Measurements from ENCODE around the gene FGD6. TPM values are rescaled to one million over a fixed set of nuclear protein-coding genes. Genes with fewer than 3 reads are reported as not detected.
A peak's percentile ranks its signal among the peaks of the same experiment; 100 is the strongest.
"Not testable (repeated sequence)": the region's sequence is repeated elsewhere in the genome, so short reads cannot be mapped to it uniquely, and the experiment has no call there.

Gene FGD6
- total RNA-seq, 1 donor from 2014 or later: 14.1 TPM

GRCh38 chr12:95205016-95205624 lies 12.1 kb downstream of the FGD6 start:
- no peak for DNase-seq

- DNase-seq: no peak
Observed at GRCh38 chr12:95204141-95204866, 13.0 kb downstream of the FGD6 start.

- DNase-seq: no peak
Observed at GRCh38 chr12:95203487-95204030, 13.7 kb downstream of the FGD6 start.

- DNase-seq: no peak
Observed at GRCh38 chr12:95202691-95203486, 14.4 kb downstream of the FGD6 start.

- peak; percentile 10 for DNase-seq
Observed at GRCh38 chr12:95201056-95201670, 16.1 kb downstream of the FGD6 start.

- DNase-seq: peak; percentile 48
Observed at GRCh38 chr12:95200128-95200894, 17.0 kb downstream of the FGD6 start.

- DNase-seq: no peak
Observed at GRCh38 chr12:95198914-95199313, 18.4 kb downstream of the FGD6 start.

- no peak for DNase-seq
Observed at GRCh38 chr12:95197636-95198035, 19.6 kb downstream of the FGD6 start.

- DNase-seq: not testable (repeated sequence)
Observed at GRCh38 chr12:95196875-95197569, 20.2 kb downstream of the FGD6 start.

- no peak for DNase-seq
Observed at GRCh38 chr12:95195122-95195521, 22.1 kb downstream of the FGD6 start.

- DNase-seq: no peak
Observed at GRCh38 chr12:95193139-95193538, 24.1 kb downstream of the FGD6 start.

- no peak for DNase-seq
Observed at GRCh38 chr12:95192271-95192670, 25.0 kb downstream of the FGD6 start.

- no peak for DNase-seq
Observed at GRCh38 chr12:95191060-95191696, 26.1 kb downstream of the FGD6 start.

GRCh38 chr12:95187865-95188415 lies 29.3 kb downstream of the FGD6 start:
- DNase-seq: no peak

- no peak for DNase-seq
Observed at GRCh38 chr12:95185854-95186253, 31.4 kb downstream of the FGD6 start.

GRCh38 chr12:95185072-95185471 lies 32.2 kb downstream of the FGD6 start:
- DNase-seq: no peak

- no peak for DNase-seq
Observed at GRCh38 chr12:95184121-95184520, 33.1 kb downstream of the FGD6 start.

GRCh38 chr12:95182868-95183415 lies 34.3 kb downstream of the FGD6 start:
- DNase-seq: no peak

GRCh38 chr12:95181103-95181502 lies 36.2 kb downstream of the FGD6 start:
- DNase-seq: no peak

- no peak for DNase-seq
Observed at GRCh38 chr12:95179011-95179410, 38.3 kb downstream of the FGD6 start.
